NOMO-1 (cell line): ENCODE measurements around the gene SIM2.

Experiments
- DNase-seq, 2 experiments: peaks; one replicate each; lab custom pipeline; 2025; ENCODE audit not compliant: unreplicated experiment in 2 of 2; lab: John Stamatoyannopoulos, UW

SIM2 gene

DNA sequence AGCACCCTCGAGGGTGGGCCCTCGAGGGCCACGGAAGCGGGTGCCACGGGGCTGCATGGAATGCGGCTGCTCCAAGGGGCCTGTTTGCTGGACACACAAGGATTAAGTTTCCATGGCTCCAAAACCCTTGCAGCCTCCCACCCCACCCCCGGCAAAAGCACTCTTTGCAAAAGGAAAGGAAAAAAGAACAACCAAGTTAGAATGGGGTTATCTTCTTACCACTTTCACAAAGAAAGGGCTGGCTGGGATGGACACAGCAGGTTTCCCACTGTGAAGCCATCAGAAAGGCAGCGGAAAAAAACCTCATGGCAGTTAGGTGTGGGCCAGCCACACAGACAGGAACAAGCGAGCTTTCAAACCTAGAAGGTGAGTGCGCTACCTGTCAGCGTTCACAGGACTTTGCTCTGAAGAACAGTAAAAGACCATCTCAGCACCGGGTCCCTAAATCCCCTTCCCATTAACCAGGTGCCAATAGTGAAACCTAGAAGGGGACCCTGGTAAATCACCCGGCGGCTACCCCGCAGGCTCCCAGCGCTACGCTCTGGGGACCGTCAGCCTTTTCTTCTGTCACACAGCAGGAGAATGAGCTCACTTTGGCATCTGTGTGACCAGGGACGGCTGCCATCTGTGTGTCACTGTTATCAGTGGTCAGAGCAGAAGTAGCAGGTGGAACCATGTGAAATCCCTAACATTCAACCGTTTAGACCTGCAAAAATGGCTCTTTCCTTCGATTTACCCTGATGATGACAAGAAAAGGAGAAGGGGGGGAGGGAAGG, 93.0 kb downstream of the SIM2 start:
- DNase-seq: no peak

DNA sequence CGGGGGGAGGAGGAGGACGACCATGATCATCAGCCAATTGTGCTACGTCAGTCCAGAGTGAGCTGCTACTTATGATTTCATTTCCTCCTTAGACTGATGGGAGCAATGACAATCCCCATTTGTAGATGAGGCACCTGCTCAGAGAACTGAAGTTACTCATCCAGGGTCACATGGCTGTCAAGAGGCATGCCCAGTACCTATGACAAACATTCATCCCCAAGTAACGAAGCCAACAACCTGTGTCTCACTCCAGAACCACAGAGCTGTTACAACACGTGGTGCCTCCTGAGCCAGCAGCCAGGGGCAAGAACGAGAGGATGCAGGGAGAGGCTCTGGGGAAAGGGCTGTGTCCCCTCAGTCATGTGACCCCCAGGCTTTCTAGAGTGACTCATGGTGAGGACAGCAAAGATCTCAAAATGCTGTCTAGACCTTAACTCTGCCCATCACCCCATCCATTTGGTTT, 93.6 kb downstream of the SIM2 start:
- no peak for DNase-seq

DNA sequence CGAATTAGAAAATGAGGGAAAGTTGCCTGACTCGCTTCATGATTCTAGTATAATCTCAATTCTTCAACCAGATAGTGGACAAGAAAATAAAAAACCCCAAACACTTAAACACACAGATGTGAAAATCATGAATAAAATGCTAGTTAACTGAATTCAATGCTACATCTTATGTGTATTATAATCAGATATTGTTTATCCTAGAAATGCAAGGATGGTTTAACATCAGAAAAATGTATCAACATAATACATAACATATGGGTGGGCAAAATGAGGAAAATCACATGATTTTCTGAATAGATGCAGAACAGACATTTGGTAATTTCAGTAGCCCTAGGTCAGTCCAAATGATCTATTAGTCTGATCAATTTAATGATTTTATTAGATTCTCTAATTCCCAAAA, 97.2 kb downstream of the SIM2 start:
- no peak for DNase-seq

DNA sequence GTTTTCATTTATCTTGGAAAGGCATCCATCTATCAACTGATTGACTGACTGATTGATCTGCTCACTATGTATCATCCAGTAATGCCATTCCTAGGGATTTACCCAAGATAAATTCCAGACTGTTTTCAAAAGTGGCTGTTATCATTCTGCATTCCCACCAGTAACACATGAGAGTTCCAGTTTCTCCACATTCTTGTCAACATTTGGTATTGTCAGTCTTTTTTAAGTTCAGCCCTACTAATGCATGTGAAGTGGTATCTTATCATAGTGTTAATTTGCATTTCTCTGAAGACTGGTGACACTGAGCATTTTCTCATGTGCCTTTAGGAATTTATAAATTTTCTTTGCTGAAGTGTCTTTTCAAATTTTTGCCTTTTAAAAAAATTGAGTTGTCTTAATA, 99.6 kb downstream of the SIM2 start:
- DNase-seq: no peak
